ENCODE results near the gene CALML3. TPM values are rescaled to one million over a fixed set of nuclear protein-coding genes. Genes with fewer than 3 reads are reported as not detected.

Gene CALML3
- total RNA-seq, 2 experiments from 2014 or later = not detected

GRCh38 chr10:5538892-5539651, 14.3 kb downstream of the CALML3 start:
- ATAC-seq (no peak), DNase-seq (no peak)
- peaks cover 6% of the 10 kb centered on the region for H3K9me3 Mint-ChIP-seq (ENCODE audit: low read depth)
- H3K27me3 Mint-ChIP-seq = peaks cover 34% of the 10 kb centered on the region
- H3K4me3 Mint-ChIP-seq = no peak overlapping the region
- H3K4me1 Mint-ChIP-seq = no peaks in the 10 kb centered on the region
- H3K27ac Mint-ChIP-seq = no peak overlapping the region
- peaks cover 4% of the 10 kb centered on the region for H3K36me3 Mint-ChIP-seq
- CTCF ChIA-PET = interaction anchor here (0.6 kb wide), 1 partner anchor 91 kb away, joined by 3 read pairs; no protein-coding TSS in a partner anchor

DNA sequence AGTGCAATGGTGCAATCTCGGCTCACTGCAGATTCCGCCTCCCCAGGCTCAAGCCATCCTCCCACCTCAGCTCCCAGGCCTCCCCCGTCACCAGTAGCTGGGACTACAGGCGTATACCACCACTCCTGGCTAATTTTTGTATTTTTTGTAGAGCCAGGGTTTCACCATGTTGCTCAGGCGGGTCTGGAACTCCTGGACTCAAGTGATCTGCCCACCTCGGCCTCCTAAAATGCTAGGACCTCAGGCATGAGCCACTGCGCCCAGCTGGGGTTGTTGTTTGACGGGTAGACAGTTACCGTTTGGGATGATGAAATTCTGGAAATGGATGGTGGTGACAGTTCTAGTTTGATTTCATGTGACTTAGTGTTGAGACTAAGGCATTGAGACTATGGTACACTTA, 15.3 kb downstream of the CALML3 start:
- Mint-ChIP-seq H3K36me3 (peaks cover 4% of the 10 kb centered on the region), H3K4me1 (no peaks in the 10 kb centered on the region), H3K9me3 (ENCODE audit: low read depth) (peaks cover 6% of the 10 kb centered on the region), H3K27ac (no peak overlapping the region), H3K4me3 (no peak overlapping the region), H3K27me3 (peaks cover 41% of the 10 kb centered on the region)
- DNase-seq (no peak), ATAC-seq (no peak)
- CTCF ChIA-PET = no interaction called here

DNA sequence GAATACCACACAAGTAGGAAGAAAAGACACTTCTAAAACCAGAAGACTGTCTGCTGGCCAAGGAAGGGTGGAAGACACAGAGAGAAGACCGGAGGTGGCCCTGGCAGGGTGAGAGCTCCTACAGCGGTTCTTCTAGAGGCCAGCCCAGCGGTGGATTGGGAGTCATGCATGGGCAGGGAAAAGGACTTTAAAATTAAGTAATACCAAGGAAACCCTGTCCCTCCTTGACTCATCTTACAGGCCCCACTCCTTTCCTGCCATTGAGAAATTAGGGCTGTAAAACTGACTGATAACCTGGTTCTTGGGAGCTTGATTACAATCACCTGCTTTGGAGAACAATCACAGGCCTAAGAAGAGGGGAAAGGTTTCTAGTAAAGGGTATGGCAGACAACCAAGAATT, 16.1 kb downstream of the CALML3 start:
- Mint-ChIP-seq H3K27ac (no peak overlapping the region), H3K4me3 (no peak overlapping the region), H3K27me3 (peaks cover 43% of the 10 kb centered on the region), H3K4me1 (no peaks in the 10 kb centered on the region), H3K36me3 (peaks cover 4% of the 10 kb centered on the region), H3K9me3 (ENCODE audit: low read depth) (peaks cover 6% of the 10 kb centered on the region)
- ATAC-seq (no peak), DNase-seq (no peak)
- CTCF ChIA-PET = no interaction called here

- Mint-ChIP-seq H3K27ac (no peak overlapping the region), H3K27me3 (peaks cover 49% of the 10 kb centered on the region), H3K4me1 (no peaks in the 10 kb centered on the region), H3K4me3 (no peak overlapping the region), H3K36me3 (peaks cover 4% of the 10 kb centered on the region), H3K9me3 (ENCODE audit: low read depth) (peaks cover 6% of the 10 kb centered on the region)
- no peak for DNase-seq
- CTCF ChIA-PET = no interaction called here
- ATAC-seq = no peak
These were observed 17.3 kb downstream of the CALML3 start for GRCh38 chr10:5542100-5542499.

- ATAC-seq (no peak), DNase-seq (no peak)
- Mint-ChIP-seq H3K36me3 (peaks cover 4% of the 10 kb centered on the region), H3K4me1 (no peaks in the 10 kb centered on the region), H3K9me3 (ENCODE audit: low read depth) (peaks cover 6% of the 10 kb centered on the region), H3K27ac (no peak overlapping the region), H3K4me3 (no peak overlapping the region), H3K27me3 (peaks cover 42% of the 10 kb centered on the region)
- CTCF ChIA-PET = no interaction called here
These were observed 18.9 kb downstream of the CALML3 start for GRCh38 chr10:5543623-5544022.

- Mint-ChIP-seq H3K4me1 (no peaks in the 10 kb centered on the region), H3K9me3 (ENCODE audit: low read depth) (peaks cover 6% of the 10 kb centered on the region), H3K36me3 (peaks cover 4% of the 10 kb centered on the region), H3K27me3 (peaks cover 39% of the 10 kb centered on the region), H3K4me3 (no peak overlapping the region), H3K27ac (no peak overlapping the region)
- no peak for DNase-seq
- no peak for ATAC-seq
- CTCF ChIA-PET = no interaction called here
These were observed 19.6 kb downstream of the CALML3 start for GRCh38 chr10:5544216-5544805.

GRCh38 chr10:5545011-5545410, 20.2 kb downstream of the CALML3 start:
- Mint-ChIP-seq H3K36me3 (peaks cover 4% of the 10 kb centered on the region), H3K27ac (no peak overlapping the region), H3K9me3 (ENCODE audit: low read depth) (peaks cover 6% of the 10 kb centered on the region), H3K4me1 (peaks cover 2% of the 10 kb centered on the region), H3K27me3 (peaks cover 38% of the 10 kb centered on the region), H3K4me3 (no peak overlapping the region)
- DNase-seq = no peak
- CTCF ChIA-PET = interaction anchor here (2.0 kb wide), 1 partner anchor 78 kb away, joined by 6 read pairs; no protein-coding TSS in a partner anchor
- no peak for ATAC-seq

DNA sequence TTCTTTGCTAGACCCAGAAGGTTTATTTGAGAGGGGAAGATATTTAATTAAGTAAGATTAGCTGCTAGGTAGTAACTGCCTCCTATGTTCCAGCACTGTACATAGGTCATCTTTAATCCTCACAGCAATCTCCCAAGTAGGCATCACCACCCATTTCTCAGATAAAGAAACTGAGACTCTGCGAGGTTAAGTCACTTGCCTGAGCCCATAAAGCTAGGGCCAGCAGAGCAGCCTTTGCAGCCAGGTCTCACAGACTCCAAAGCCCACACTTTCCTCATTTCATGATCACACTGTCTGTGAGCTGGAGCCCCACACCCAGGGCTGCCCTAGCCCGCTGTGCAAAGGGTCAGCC, 20.6 kb downstream of the CALML3 start:
- H3K4me1 Mint-ChIP-seq = peaks cover 5% of the 10 kb centered on the region
- CTCF ChIA-PET = interaction anchor here (2.0 kb wide), 1 partner anchor 78 kb away, joined by 6 read pairs; no protein-coding TSS in a partner anchor

GRCh38 chr10:5545778-5546710, 21.3 kb downstream of the CALML3 start:
- Mint-ChIP-seq H3K36me3 (peaks cover 2% of the 10 kb centered on the region), H3K27ac (no peak overlapping the region), H3K4me1 (peaks cover 11% of the 10 kb centered on the region), H3K9me3 (ENCODE audit: low read depth) (peaks cover 2% of the 10 kb centered on the region), H3K27me3 (peaks cover 30% of the 10 kb centered on the region), H3K4me3 (no peak overlapping the region)
- DNase-seq (no peak), ATAC-seq (no peak)
- CTCF ChIA-PET = interaction anchor here (2.0 kb wide), 1 partner anchor 77 kb away, joined by 6 read pairs; no protein-coding TSS in a partner anchor

More for the DNA sequence above, 20.6 kb downstream of the CALML3 start:
- Mint-ChIP-seq H3K27me3 (peaks cover 34% of the 10 kb centered on the region), H3K36me3 (peaks cover 3% of the 10 kb centered on the region), H3K27ac (no peak overlapping the region), H3K9me3 (ENCODE audit: low read depth) (peaks cover 6% of the 10 kb centered on the region), H3K4me3 (no peak overlapping the region)
- ATAC-seq (no peak), DNase-seq (no peak)

- CTCF ChIA-PET = interaction anchor here (2.8 to 3.8 kb wide), 2 partner anchors 76 to 104 kb away, joined by 13 to 18 read pairs; no protein-coding TSS in a partner anchor
- Mint-ChIP-seq H3K9me3 (ENCODE audit: low read depth) (no peaks in the 10 kb centered on the region), H3K27ac (no peak overlapping the region), H3K4me1 (peaks cover 22% of the 10 kb centered on the region), H3K4me3 (no peak overlapping the region), H3K27me3 (peaks cover 27% of the 10 kb centered on the region), H3K36me3 (no peaks in the 10 kb centered on the region)
- DNase-seq = no peak
- ATAC-seq = no peak
These were observed 22.3 kb downstream of the CALML3 start for GRCh38 chr10:5546891-5547680.

- no peaks in the 10 kb centered on the region for H3K36me3 Mint-ChIP-seq
- H3K4me3 Mint-ChIP-seq = no peak overlapping the region
- CTCF ChIA-PET = interaction anchor here (2.8 to 3.8 kb wide), 2 partner anchors 75 to 104 kb away, joined by 13 to 18 read pairs; no protein-coding TSS in a partner anchor
- H3K9me3 Mint-ChIP-seq (ENCODE audit: low read depth) = no peaks in the 10 kb centered on the region
- peaks cover 27% of the 10 kb centered on the region for H3K4me1 Mint-ChIP-seq
- no peak overlapping the region for H3K27ac Mint-ChIP-seq
- no peak for ATAC-seq
- DNase-seq = no peak
- peaks cover 27% of the 10 kb centered on the region for H3K27me3 Mint-ChIP-seq
These were observed 22.8 kb downstream of the CALML3 start for GRCh38 chr10:5547681-5547930.

- Mint-ChIP-seq H3K27ac (no peak overlapping the region), H3K36me3 (no peaks in the 10 kb centered on the region), H3K4me3 (no peak overlapping the region), H3K4me1 (peaks cover 31% of the 10 kb centered on the region), H3K27me3 (peaks cover 26% of the 10 kb centered on the region), H3K9me3 (ENCODE audit: low read depth) (no peaks in the 10 kb centered on the region)
- DNase-seq (no peak), ATAC-seq (no peak)
- CTCF ChIA-PET = interaction anchor here (2.8 to 3.8 kb wide), 2 partner anchors 75 to 105 kb away, joined by 13 to 18 read pairs; no protein-coding TSS in a partner anchor
These were observed 23.3 kb downstream of the CALML3 start for GRCh38 chr10:5547931-5548660.
